ENCODE measurements around the gene CRY2. TPM values are rescaled to one million over a fixed set of nuclear protein-coding genes. Genes with fewer than 3 reads are reported as not detected.

CRY2 gene
- 10.1 TPM for polyA plus RNA-seq (2013)

- CTCF ChIA-PET: interaction anchor here (0.5 to 2.1 kb wide), 5 partner anchors 12 to 120 kb away, joined by 3 to 6 read pairs (median 3); no protein-coding TSS in a partner anchor
- Histone ChIP-seq H3K4me1 (ENCODE audit: control extremely low read depth in 1 of 4, control insufficient read depth in 4 of 4, insufficient read depth in 4 of 4, low read length in 3 of 4) (peaks cover 3 to 26% (median 17%) of the 10 kb centered on the region in 4 experiments), H3K27ac (ENCODE audit: insufficient read depth in 1 of 2, low read depth in 1 of 2, low read length in 2 of 2, poor library complexity in 1 of 2, severe bottlenecking in 2 of 2) (peak within 1 kb of the TSS; percentile 69 to 88), H3K36me3 (ENCODE audit: control insufficient read depth in 4 of 4, insufficient read depth in 4 of 4, low read length in 3 of 4) (peaks cover 0 to 4% (median 0%) of the 10 kb centered on the region in 4 experiments), H3K9me3 (ENCODE audit: control extremely low read depth in 1 of 5, control insufficient read depth in 4 of 5, insufficient read depth in 2 of 5, low read depth in 1 of 5, low read length in 4 of 5) (no peaks in the 10 kb centered on the region), H3K27me3 (replicated peaks in 2 of 5; ENCODE audit: control insufficient read depth in 4 of 5, insufficient read depth in 5 of 5, low read length in 4 of 5) (no peaks in the 10 kb centered on the region), H3K4me3 (ENCODE audit: control insufficient read depth in 1 of 7, extremely low read depth in 1 of 7, insufficient read depth in 4 of 7, low read depth in 2 of 7, low read length in 6 of 7) (peak within 1 kb of the TSS; percentile 71 to 94 (median 87))
- WGBS (ENCODE audit: insufficient coverage): 0% methylated on average over 67 of the region's 75 CpGs
- DNase-seq: peak; percentile 95 to 96 (median 96)
- POLR2A ChIA-PET: interaction anchor here (0.5 kb wide), 1 partner anchor 131 kb away, joined by 6 read pairs; no protein-coding TSS in a partner anchor
These were observed at the start of gene CRY2 for GRCh38 chr11:45846974-45847910. TSS of gene CRY2 (plus strand) at chr11:45847475. CDS start at chr11:45847491, 16 bp downstream.

GRCh38 chr11:45798793-45799441 lies 48.4 kb upstream of the CRY2 start:
- DNase-seq: peak in 1 of 3 donors; percentile 4

DNA sequence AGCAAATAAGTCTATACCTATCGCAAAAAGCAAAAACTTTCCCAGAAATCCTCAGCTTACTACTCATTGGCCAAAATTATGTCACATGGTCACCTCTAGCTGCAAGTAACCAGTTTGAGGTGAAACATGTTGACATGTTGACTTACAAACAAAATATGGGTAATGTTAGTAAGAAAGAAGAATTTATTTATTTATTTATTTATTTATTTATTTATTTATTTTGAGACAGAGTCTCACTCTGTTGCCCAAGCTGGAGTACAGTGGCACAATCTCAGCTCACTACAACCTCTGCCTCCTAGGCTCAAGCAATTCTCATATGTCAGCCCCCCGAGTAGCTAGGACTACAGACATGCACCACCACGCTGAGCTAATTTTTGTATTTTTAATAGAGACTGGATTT lies 47.7 kb upstream of the CRY2 start:
- ChIA-PET CTCF (interaction anchor here (0.6 kb wide), 1 partner anchor 359 kb away, joined by 4 read pairs; no protein-coding TSS in a partner anchor), POLR2A (no interaction called here)
- Histone ChIP-seq H3K4me1 (ENCODE audit: control extremely low read depth in 1 of 4, control insufficient read depth in 4 of 4, insufficient read depth in 4 of 4, low read length in 3 of 4) (peaks cover 0 to 11% (median 9%) of the 10 kb centered on the region in 4 experiments), H3K4me3 (ENCODE audit: control insufficient read depth in 1 of 7, extremely low read depth in 1 of 7, insufficient read depth in 4 of 7, low read depth in 2 of 7, low read length in 6 of 7) (no peak overlapping the region), H3K27me3 (replicated peaks in 2 of 5; ENCODE audit: control insufficient read depth in 4 of 5, insufficient read depth in 5 of 5, low read length in 4 of 5) (peaks cover 0 to 2% (median 0%) of the 10 kb centered on the region in 5 experiments), H3K36me3 (ENCODE audit: control insufficient read depth in 4 of 4, insufficient read depth in 4 of 4, low read length in 3 of 4) (no peaks in the 10 kb centered on the region), H3K27ac (ENCODE audit: insufficient read depth in 1 of 2, low read depth in 1 of 2, low read length in 2 of 2, poor library complexity in 1 of 2, severe bottlenecking in 2 of 2) (no peak overlapping the region), H3K9me3 (ENCODE audit: control extremely low read depth in 1 of 5, control insufficient read depth in 4 of 5, insufficient read depth in 2 of 5, low read depth in 1 of 5, low read length in 4 of 5) (no peaks in the 10 kb centered on the region)
- WGBS (ENCODE audit: insufficient coverage): 93% methylated on average over 2 of the region's 3 CpGs
- no peak for DNase-seq

More at GRCh38 chr11:45798793-45799441, 48.4 kb upstream of the CRY2 start:
- 93% methylated on average over 10 of the region's 10 CpGs for WGBS (ENCODE audit: insufficient coverage)
- no peaks in the 10 kb centered on the region for H3K36me3 ChIP-seq (ENCODE audit: control insufficient read depth in 4 of 4, insufficient read depth in 4 of 4, low read length in 3 of 4)
- H3K4me1 ChIP-seq (ENCODE audit: control extremely low read depth in 1 of 4, control insufficient read depth in 4 of 4, insufficient read depth in 4 of 4, low read length in 3 of 4): peaks cover 0 to 4% (median 3%) of the 10 kb centered on the region in 4 experiments
- H3K9me3 ChIP-seq (ENCODE audit: control extremely low read depth in 1 of 5, control insufficient read depth in 4 of 5, insufficient read depth in 2 of 5, low read depth in 1 of 5, low read length in 4 of 5): no peaks in the 10 kb centered on the region
- H3K4me3 ChIP-seq (ENCODE audit: control insufficient read depth in 1 of 7, extremely low read depth in 1 of 7, insufficient read depth in 4 of 7, low read depth in 2 of 7, low read length in 6 of 7): no peak overlapping the region
- ChIA-PET CTCF (interaction anchor here (0.6 kb wide), 1 partner anchor 360 kb away, joined by 4 read pairs; no protein-coding TSS in a partner anchor), POLR2A (no interaction called here)
- peaks cover 0 to 3% (median under 1%) of the 10 kb centered on the region in 5 experiments for H3K27me3 ChIP-seq (replicated peaks in 2 of 5; ENCODE audit: control insufficient read depth in 4 of 5, insufficient read depth in 5 of 5, low read length in 4 of 5)
- no peak overlapping the region for H3K27ac ChIP-seq (ENCODE audit: insufficient read depth in 1 of 2, low read depth in 1 of 2, low read length in 2 of 2, poor library complexity in 1 of 2, severe bottlenecking in 2 of 2)

- whole genome bisulfite sequencing (ENCODE audit: insufficient coverage): no CpG with 5 or more reads among the region's 2 CpGs
- peaks cover 0 to 12% (median 11%) of the 10 kb centered on the region in 4 experiments for H3K4me1 ChIP-seq (ENCODE audit: control extremely low read depth in 1 of 4, control insufficient read depth in 4 of 4, insufficient read depth in 4 of 4, low read length in 3 of 4)
- no peak overlapping the region for H3K27ac ChIP-seq (ENCODE audit: insufficient read depth in 1 of 2, low read depth in 1 of 2, low read length in 2 of 2, poor library complexity in 1 of 2, severe bottlenecking in 2 of 2)
- no peak for DNase-seq
- no peaks in the 10 kb centered on the region for H3K9me3 ChIP-seq (ENCODE audit: control extremely low read depth in 1 of 5, control insufficient read depth in 4 of 5, insufficient read depth in 2 of 5, low read depth in 1 of 5, low read length in 4 of 5)
- H3K27me3 ChIP-seq (replicated peaks in 2 of 5; ENCODE audit: control insufficient read depth in 4 of 5, insufficient read depth in 5 of 5, low read length in 4 of 5): peaks cover 0 to 2% (median 0%) of the 10 kb centered on the region in 5 experiments
- ChIA-PET POLR2A (no interaction called here), CTCF (no interaction called here)
- H3K4me3 ChIP-seq (ENCODE audit: control insufficient read depth in 1 of 7, extremely low read depth in 1 of 7, insufficient read depth in 4 of 7, low read depth in 2 of 7, low read length in 6 of 7): no peak overlapping the region
- H3K36me3 ChIP-seq (ENCODE audit: control insufficient read depth in 4 of 4, insufficient read depth in 4 of 4, low read length in 3 of 4): no peaks in the 10 kb centered on the region
These were observed 47.0 kb upstream of the CRY2 start for GRCh38 chr11:45800261-45800660.

- Histone ChIP-seq H3K27me3 (replicated peaks in 2 of 5; ENCODE audit: control insufficient read depth in 4 of 5, insufficient read depth in 5 of 5, low read length in 4 of 5) (no peaks in the 10 kb centered on the region), H3K4me1 (ENCODE audit: control extremely low read depth in 1 of 4, control insufficient read depth in 4 of 4, insufficient read depth in 4 of 4, low read length in 3 of 4) (peaks cover 0 to 27% (median 26%) of the 10 kb centered on the region in 4 experiments), H3K27ac (ENCODE audit: insufficient read depth in 1 of 2, low read depth in 1 of 2, low read length in 2 of 2, poor library complexity in 1 of 2, severe bottlenecking in 2 of 2) (no peak overlapping the region), H3K36me3 (ENCODE audit: control insufficient read depth in 4 of 4, insufficient read depth in 4 of 4, low read length in 3 of 4) (peaks cover 0 to 3% (median 0%) of the 10 kb centered on the region in 4 experiments), H3K4me3 (ENCODE audit: control insufficient read depth in 1 of 7, extremely low read depth in 1 of 7, insufficient read depth in 4 of 7, low read depth in 2 of 7, low read length in 6 of 7) (no peak overlapping the region), H3K9me3 (ENCODE audit: control extremely low read depth in 1 of 5, control insufficient read depth in 4 of 5, insufficient read depth in 2 of 5, low read depth in 1 of 5, low read length in 4 of 5) (no peaks in the 10 kb centered on the region)
- ChIA-PET POLR2A (no interaction called here), CTCF (interaction anchor here (0.9 kb wide), 1 partner anchor 78 kb away, joined by 3 read pairs; no protein-coding TSS in a partner anchor)
- WGBS (ENCODE audit: insufficient coverage): 65% methylated on average over 2 of the region's 2 CpGs
- peak; percentile 17 to 73 (median 61) for DNase-seq
These were observed 45.5 kb upstream of the CRY2 start for GRCh38 chr11:45801723-45802315.

GRCh38 chr11:45802531-45803317 lies 44.6 kb upstream of the CRY2 start:
- Histone ChIP-seq H3K27me3 (replicated peaks in 2 of 5; ENCODE audit: control insufficient read depth in 4 of 5, insufficient read depth in 5 of 5, low read length in 4 of 5) (no peaks in the 10 kb centered on the region), H3K4me3 (ENCODE audit: control insufficient read depth in 1 of 7, extremely low read depth in 1 of 7, insufficient read depth in 4 of 7, low read depth in 2 of 7, low read length in 6 of 7) (no peak overlapping the region), H3K9me3 (ENCODE audit: control extremely low read depth in 1 of 5, control insufficient read depth in 4 of 5, insufficient read depth in 2 of 5, low read depth in 1 of 5, low read length in 4 of 5) (no peaks in the 10 kb centered on the region), H3K27ac (ENCODE audit: insufficient read depth in 1 of 2, low read depth in 1 of 2, low read length in 2 of 2, poor library complexity in 1 of 2, severe bottlenecking in 2 of 2) (no peak overlapping the region), H3K4me1 (ENCODE audit: control extremely low read depth in 1 of 4, control insufficient read depth in 4 of 4, insufficient read depth in 4 of 4, low read length in 3 of 4) (peaks cover 0 to 36% (median 34%) of the 10 kb centered on the region in 4 experiments), H3K36me3 (ENCODE audit: control insufficient read depth in 4 of 4, insufficient read depth in 4 of 4, low read length in 3 of 4) (peaks cover 0 to 8% (median 0%) of the 10 kb centered on the region in 4 experiments)
- WGBS (ENCODE audit: insufficient coverage): 93% methylated on average over 3 of the region's 10 CpGs
- CTCF ChIA-PET: interaction anchor here (1.1 kb wide), 1 partner anchor 31 kb away, joined by 4 read pairs; no protein-coding TSS in a partner anchor
- no peak for DNase-seq
- POLR2A ChIA-PET: no interaction called here

Measured in common myeloid progenitor, CD34-positive (primary cell).